Effector memory CD4-positive, alpha-beta T cell (primary cell): ENCODE results near the gene CCDC83.
"Not testable (repeated sequence)": the region's sequence is repeated elsewhere in the genome, so short reads cannot be mapped to it uniquely, and the experiment has no call there.

Experiments
- DNase-seq, 3 donors: peaks; one replicate each; pipeline ENCODE4 v3.0.0-alpha.2; 2020
- H3K27ac ChIP-seq: 2 replicates; pipeline ENCODE4 v1.7.0; 2013; ENCODE audit warnings: mild to moderate bottlenecking, low read length, moderate library complexity; ENCODE audit not compliant: insufficient read depth, poor library complexity, severe bottlenecking
- H3K27me3 ChIP-seq: replicated peaks from 2 replicates; pipeline ENCODE4 v1.7.0; 2013; ENCODE audit warnings: mild to moderate bottlenecking, low read length; ENCODE audit not compliant: insufficient read depth, control insufficient read depth, poor library complexity, severe bottlenecking
- H3K36me3 ChIP-seq: 2 replicates; pipeline ENCODE4 v1.7.0; 2013; ENCODE audit warnings: mild to moderate bottlenecking, low read length, moderate library complexity; ENCODE audit not compliant: control insufficient read depth, insufficient read depth
- H3K4me1 ChIP-seq: 2 replicates; pipeline ENCODE4 v1.7.0; 2013; ENCODE audit warnings: low read length, mild to moderate bottlenecking; ENCODE audit not compliant: control insufficient read depth, insufficient read depth, poor library complexity, severe bottlenecking
- H3K4me3 ChIP-seq: 2 replicates; pipeline ENCODE4 v1.7.0; 2013; ENCODE audit warnings: low read length, low read depth, mild to moderate bottlenecking; ENCODE audit not compliant: insufficient read depth, poor library complexity, severe bottlenecking
- H3K9me3 ChIP-seq: 2 replicates; pipeline ENCODE4 v1.7.0; 2013; ENCODE audit warnings: mild to moderate bottlenecking, low read length, moderate library complexity; ENCODE audit not compliant: control insufficient read depth

CCDC83 gene

GRCh38 chr11:85829172-85829571 lies 26.0 kb upstream of the CCDC83 start:
- peaks cover 39% of the 10 kb centered on the region for H3K4me1 ChIP-seq
- H3K27me3 ChIP-seq = no peaks in the 10 kb centered on the region
- H3K27ac ChIP-seq = no peak overlapping the region
- H3K4me3 ChIP-seq = no peak overlapping the region
- H3K36me3 ChIP-seq = no peaks in the 10 kb centered on the region
- DNase-seq = no peak
- no peaks in the 10 kb centered on the region for H3K9me3 ChIP-seq

GRCh38 chr11:85831050-85831449 lies 24.1 kb upstream of the CCDC83 start:
- no peaks in the 10 kb centered on the region for H3K36me3 ChIP-seq
- H3K9me3 ChIP-seq = no peaks in the 10 kb centered on the region
- no peaks in the 10 kb centered on the region for H3K27me3 ChIP-seq
- H3K4me3 ChIP-seq = no peak overlapping the region
- H3K4me1 ChIP-seq = peaks cover 24% of the 10 kb centered on the region
- no peak for DNase-seq
- no peak overlapping the region for H3K27ac ChIP-seq

GRCh38 chr11:85835263-85835662 lies 19.9 kb upstream of the CCDC83 start:
- H3K9me3 ChIP-seq = no peaks in the 10 kb centered on the region

GRCh38 chr11:85835729-85836128 lies 19.5 kb upstream of the CCDC83 start:
- Histone ChIP-seq H3K36me3 (no peaks in the 10 kb centered on the region), H3K27me3 (no peaks in the 10 kb centered on the region), H3K4me3 (no peak overlapping the region), H3K4me1 (no peaks in the 10 kb centered on the region), H3K27ac (no peak overlapping the region), H3K9me3 (no peaks in the 10 kb centered on the region)
- no peak for DNase-seq

More at GRCh38 chr11:85835263-85835662, 19.9 kb upstream of the CCDC83 start:
- Histone ChIP-seq H3K4me1 (no peaks in the 10 kb centered on the region), H3K4me3 (no peak overlapping the region), H3K36me3 (no peaks in the 10 kb centered on the region), H3K27ac (no peak overlapping the region), H3K27me3 (no peaks in the 10 kb centered on the region)
- no peak for DNase-seq

- not testable (repeated sequence) for H3K4me3 ChIP-seq, H3K4me1 ChIP-seq, H3K27me3 ChIP-seq, DNase-seq, H3K9me3 ChIP-seq, H3K36me3 ChIP-seq, H3K27ac ChIP-seq
Observed at GRCh38 chr11:85840932-85841331, 14.3 kb upstream of the CCDC83 start.

GRCh38 chr11:85843929-85844328 lies 11.3 kb upstream of the CCDC83 start:
- Histone ChIP-seq H3K27me3 (no peaks in the 10 kb centered on the region), H3K9me3 (no peaks in the 10 kb centered on the region), H3K27ac (no peak overlapping the region), H3K4me1 (no peaks in the 10 kb centered on the region), H3K36me3 (no peaks in the 10 kb centered on the region), H3K4me3 (no peak overlapping the region)
- no peak for DNase-seq

GRCh38 chr11:85844439-85845123 lies 10.6 kb upstream of the CCDC83 start:
- Histone ChIP-seq H3K4me3 (no peak overlapping the region), H3K4me1 (no peaks in the 10 kb centered on the region), H3K27me3 (no peaks in the 10 kb centered on the region), H3K36me3 (no peaks in the 10 kb centered on the region), H3K9me3 (no peaks in the 10 kb centered on the region), H3K27ac (no peak overlapping the region)
- DNase-seq = no peak

- no peaks in the 10 kb centered on the region for H3K4me1 ChIP-seq
- no peak overlapping the region for H3K4me3 ChIP-seq
- no peak overlapping the region for H3K27ac ChIP-seq
- no peak for DNase-seq
- no peaks in the 10 kb centered on the region for H3K27me3 ChIP-seq
- no peaks in the 10 kb centered on the region for H3K9me3 ChIP-seq
- H3K36me3 ChIP-seq = no peaks in the 10 kb centered on the region
Observed at GRCh38 chr11:85845124-85845631, 10.0 kb upstream of the CCDC83 start.

GRCh38 chr11:85847436-85847835 lies 7.7 kb upstream of the CCDC83 start:
- H3K27me3 ChIP-seq = no peaks in the 10 kb centered on the region
- H3K4me1 ChIP-seq = no peaks in the 10 kb centered on the region
- H3K27ac ChIP-seq = no peak overlapping the region
- DNase-seq = no peak
- no peaks in the 10 kb centered on the region for H3K36me3 ChIP-seq
- H3K4me3 ChIP-seq = no peak overlapping the region
- H3K9me3 ChIP-seq = no peaks in the 10 kb centered on the region

- no peaks in the 10 kb centered on the region for H3K4me1 ChIP-seq
- no peak for DNase-seq
- no peaks in the 10 kb centered on the region for H3K27me3 ChIP-seq
- no peak overlapping the region for H3K27ac ChIP-seq
- no peaks in the 10 kb centered on the region for H3K36me3 ChIP-seq
- no peaks in the 10 kb centered on the region for H3K9me3 ChIP-seq
- H3K4me3 ChIP-seq = no peak overlapping the region
Observed at GRCh38 chr11:85848006-85848405, 7.2 kb upstream of the CCDC83 start.
